ENCODE measurements around the gene TELO2.

Gene TELO2

DNA sequence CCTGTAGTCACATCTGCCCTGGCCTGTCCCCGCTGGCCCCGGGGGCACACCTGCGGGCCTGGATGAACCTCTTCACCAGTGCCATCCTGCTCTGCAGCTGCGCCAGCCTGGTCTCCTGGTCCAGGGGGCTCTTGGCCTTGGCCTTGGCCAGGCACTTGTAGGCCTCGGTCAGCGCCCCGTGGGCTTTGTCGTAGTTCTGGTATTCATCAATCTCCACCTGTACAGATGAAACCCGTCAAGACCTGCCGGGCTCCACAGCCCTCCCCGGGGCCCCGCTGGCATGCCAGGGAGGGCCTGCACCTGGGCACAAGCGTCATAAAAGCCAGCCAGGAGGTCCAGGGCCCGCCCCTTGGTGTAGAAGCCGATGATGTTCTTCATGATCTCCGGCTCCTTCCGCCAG is 26.7 kb downstream of the TELO2 start:
- no peaks in the 10 kb centered on the region for H3K9me3 ChIP-seq (ENCODE audit: control insufficient read depth, low read length)
- H3K36me3 ChIP-seq (ENCODE audit: control insufficient read depth, insufficient read depth, low read length): peaks cover 14% of the 10 kb centered on the region
- H3K4me3 ChIP-seq (ENCODE audit: insufficient read depth, low read depth, low read length): no peak overlapping the region
- no peak overlapping the region for H3K27ac ChIP-seq (ENCODE audit: insufficient read depth, low read depth, low read length, poor library complexity, severe bottlenecking)
- H3K27me3 ChIP-seq (ENCODE audit: control insufficient read depth, insufficient read depth, low read length, poor library complexity, severe bottlenecking): no peaks in the 10 kb centered on the region
- H3K4me1 ChIP-seq (ENCODE audit: control insufficient read depth, insufficient read depth, low read length): no peaks in the 10 kb centered on the region
- 95 to 97% methylated on average over 17 of the region's 17 CpGs for WGBS, 2 experiments

DNA sequence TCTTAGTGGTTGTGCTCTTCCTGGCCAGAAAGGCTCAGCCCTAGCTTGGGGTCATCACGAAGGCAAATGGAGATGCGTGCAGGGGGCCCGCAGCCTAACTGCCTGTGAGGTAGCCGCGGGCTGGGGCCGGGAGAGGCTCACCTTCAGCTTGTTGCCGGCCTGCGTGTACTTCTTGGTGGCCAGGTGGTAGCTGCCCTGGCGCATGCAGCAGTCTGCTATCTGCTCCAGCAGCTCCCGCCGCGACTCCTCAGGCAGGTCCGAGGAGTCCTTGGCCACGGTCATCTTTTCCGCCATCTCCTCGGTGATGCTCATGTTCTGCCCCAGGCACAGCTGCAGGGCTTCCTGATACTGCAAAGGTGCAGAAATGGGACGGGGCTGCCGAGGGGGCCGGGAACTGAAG is 27.3 kb downstream of the TELO2 start:
- Histone ChIP-seq H3K27me3 (ENCODE audit: control insufficient read depth, insufficient read depth, low read length, poor library complexity, severe bottlenecking) (no peaks in the 10 kb centered on the region), H3K36me3 (ENCODE audit: control insufficient read depth, insufficient read depth, low read length) (peaks cover 10% of the 10 kb centered on the region), H3K4me1 (ENCODE audit: control insufficient read depth, insufficient read depth, low read length) (no peaks in the 10 kb centered on the region), H3K9me3 (ENCODE audit: control insufficient read depth, low read length) (no peaks in the 10 kb centered on the region), H3K4me3 (ENCODE audit: insufficient read depth, low read depth, low read length) (no peak overlapping the region), H3K27ac (ENCODE audit: insufficient read depth, low read depth, low read length, poor library complexity, severe bottlenecking) (no peak overlapping the region)
- 94 to 96% methylated on average over 19 of the region's 19 CpGs for WGBS, 2 experiments

- no peaks in the 10 kb centered on the region for H3K9me3 ChIP-seq (ENCODE audit: control insufficient read depth, low read length)
- no peaks in the 10 kb centered on the region for H3K27me3 ChIP-seq (ENCODE audit: control insufficient read depth, insufficient read depth, low read length, poor library complexity, severe bottlenecking)
- WGBS, 2 experiments: 95 to 96% methylated on average over 30 of the region's 30 CpGs
- H3K4me3 ChIP-seq (ENCODE audit: insufficient read depth, low read depth, low read length): no peak overlapping the region
- H3K36me3 ChIP-seq (ENCODE audit: control insufficient read depth, insufficient read depth, low read length): peaks cover 10% of the 10 kb centered on the region
- H3K27ac ChIP-seq (ENCODE audit: insufficient read depth, low read depth, low read length, poor library complexity, severe bottlenecking): no peak overlapping the region
- H3K4me1 ChIP-seq (ENCODE audit: control insufficient read depth, insufficient read depth, low read length): no peaks in the 10 kb centered on the region
These were observed 30.6 kb downstream of the TELO2 start for GRCh38 chr16:1523581-1524245.

GRCh38 chr16:1524366-1524765 is 31.2 kb downstream of the TELO2 start:
- Histone ChIP-seq H3K27ac (ENCODE audit: insufficient read depth, low read depth, low read length, poor library complexity, severe bottlenecking) (no peak overlapping the region), H3K4me3 (ENCODE audit: insufficient read depth, low read depth, low read length) (no peak overlapping the region), H3K4me1 (ENCODE audit: control insufficient read depth, insufficient read depth, low read length) (no peaks in the 10 kb centered on the region), H3K27me3 (ENCODE audit: control insufficient read depth, insufficient read depth, low read length, poor library complexity, severe bottlenecking) (no peaks in the 10 kb centered on the region), H3K9me3 (ENCODE audit: control insufficient read depth, low read length) (no peaks in the 10 kb centered on the region), H3K36me3 (ENCODE audit: control insufficient read depth, insufficient read depth, low read length) (peaks cover 10% of the 10 kb centered on the region)
- WGBS, 2 experiments: 95 to 97% methylated on average over 26 of the region's 26 CpGs

GRCh38 chr16:1525871-1526607 is 32.9 kb downstream of the TELO2 start:
- 95 to 96% methylated on average over 44 of the region's 44 CpGs for WGBS, 2 experiments
- H3K4me3 ChIP-seq (ENCODE audit: insufficient read depth, low read depth, low read length): no peak overlapping the region

GRCh38 chr16:1526608-1527555 is 33.7 kb downstream of the TELO2 start:
- H3K4me1 ChIP-seq (ENCODE audit: control insufficient read depth, insufficient read depth, low read length): no peaks in the 10 kb centered on the region
- no peaks in the 10 kb centered on the region for H3K9me3 ChIP-seq (ENCODE audit: control insufficient read depth, low read length)
- H3K36me3 ChIP-seq (ENCODE audit: control insufficient read depth, insufficient read depth, low read length): peaks cover 10% of the 10 kb centered on the region
- no peaks in the 10 kb centered on the region for H3K27me3 ChIP-seq (ENCODE audit: control insufficient read depth, insufficient read depth, low read length, poor library complexity, severe bottlenecking)
- no peak overlapping the region for H3K27ac ChIP-seq (ENCODE audit: insufficient read depth, low read depth, low read length, poor library complexity, severe bottlenecking)
- WGBS, 2 experiments: 91 to 92% methylated on average over 38 of the region's 38 CpGs
- H3K4me3 ChIP-seq (ENCODE audit: insufficient read depth, low read depth, low read length): no peak overlapping the region

More at GRCh38 chr16:1525871-1526607, 32.9 kb downstream of the TELO2 start:
- Histone ChIP-seq H3K27me3 (ENCODE audit: control insufficient read depth, insufficient read depth, low read length, poor library complexity, severe bottlenecking) (no peaks in the 10 kb centered on the region), H3K27ac (ENCODE audit: insufficient read depth, low read depth, low read length, poor library complexity, severe bottlenecking) (no peak overlapping the region), H3K4me1 (ENCODE audit: control insufficient read depth, insufficient read depth, low read length) (no peaks in the 10 kb centered on the region), H3K9me3 (ENCODE audit: control insufficient read depth, low read length) (no peaks in the 10 kb centered on the region), H3K36me3 (ENCODE audit: control insufficient read depth, insufficient read depth, low read length) (peaks cover 10% of the 10 kb centered on the region)

DNA sequence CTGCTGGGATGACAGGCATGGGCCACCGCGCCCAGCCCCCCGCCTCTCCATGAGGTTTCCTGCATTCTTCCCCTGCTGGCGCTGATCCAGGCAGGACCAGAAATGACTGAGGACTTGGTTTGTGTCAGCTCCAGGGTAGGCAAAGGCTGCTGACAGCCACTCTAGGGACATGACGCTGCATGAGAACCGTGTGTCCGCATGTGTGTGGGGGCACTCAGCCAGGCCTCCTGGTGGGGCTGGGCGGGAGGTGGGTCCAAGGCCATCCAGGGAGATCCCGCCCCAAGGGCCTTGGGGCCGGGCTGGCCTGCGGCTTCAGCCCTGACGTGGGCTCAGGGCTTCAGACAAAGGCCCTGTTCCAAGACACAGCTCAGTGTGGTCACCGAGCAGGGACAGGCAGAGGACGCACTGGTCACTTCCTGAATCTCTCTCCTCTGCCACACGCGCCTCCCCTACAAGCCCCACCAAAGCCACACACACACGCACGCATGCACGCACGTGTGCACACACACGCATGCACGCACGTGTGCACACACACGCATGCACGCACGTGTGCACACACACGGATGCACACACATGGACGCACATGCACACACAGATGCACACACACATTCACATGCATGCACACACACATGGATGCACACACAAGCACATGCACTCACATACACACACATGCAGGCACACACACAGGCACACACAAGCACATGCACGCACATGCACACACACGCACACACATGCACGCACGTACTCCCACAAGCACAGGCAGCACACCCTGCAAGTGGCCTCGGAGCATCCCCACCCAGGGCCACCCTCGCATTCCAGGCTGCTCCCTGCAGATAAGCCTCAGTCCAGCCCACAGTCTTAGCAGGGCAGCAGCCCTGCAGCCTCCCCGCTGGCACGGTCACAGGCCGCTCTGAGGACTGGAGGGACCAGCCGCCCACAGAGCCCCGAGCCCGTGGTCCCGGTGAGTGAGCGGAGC is 35.0 kb downstream of the TELO2 start:
- Histone ChIP-seq H3K27me3 (ENCODE audit: control insufficient read depth, insufficient read depth, low read length, poor library complexity, severe bottlenecking) (no peaks in the 10 kb centered on the region), H3K4me1 (ENCODE audit: control insufficient read depth, insufficient read depth, low read length) (no peaks in the 10 kb centered on the region), H3K4me3 (ENCODE audit: insufficient read depth, low read depth, low read length) (no peak overlapping the region), H3K36me3 (ENCODE audit: control insufficient read depth, insufficient read depth, low read length) (peaks cover 9% of the 10 kb centered on the region), H3K27ac (ENCODE audit: insufficient read depth, low read depth, low read length, poor library complexity, severe bottlenecking) (no peak overlapping the region), H3K9me3 (ENCODE audit: control insufficient read depth, low read length) (no peaks in the 10 kb centered on the region)
- 92 to 94% methylated on average over 42 of the region's 42 CpGs for WGBS, 2 experiments

DNA sequence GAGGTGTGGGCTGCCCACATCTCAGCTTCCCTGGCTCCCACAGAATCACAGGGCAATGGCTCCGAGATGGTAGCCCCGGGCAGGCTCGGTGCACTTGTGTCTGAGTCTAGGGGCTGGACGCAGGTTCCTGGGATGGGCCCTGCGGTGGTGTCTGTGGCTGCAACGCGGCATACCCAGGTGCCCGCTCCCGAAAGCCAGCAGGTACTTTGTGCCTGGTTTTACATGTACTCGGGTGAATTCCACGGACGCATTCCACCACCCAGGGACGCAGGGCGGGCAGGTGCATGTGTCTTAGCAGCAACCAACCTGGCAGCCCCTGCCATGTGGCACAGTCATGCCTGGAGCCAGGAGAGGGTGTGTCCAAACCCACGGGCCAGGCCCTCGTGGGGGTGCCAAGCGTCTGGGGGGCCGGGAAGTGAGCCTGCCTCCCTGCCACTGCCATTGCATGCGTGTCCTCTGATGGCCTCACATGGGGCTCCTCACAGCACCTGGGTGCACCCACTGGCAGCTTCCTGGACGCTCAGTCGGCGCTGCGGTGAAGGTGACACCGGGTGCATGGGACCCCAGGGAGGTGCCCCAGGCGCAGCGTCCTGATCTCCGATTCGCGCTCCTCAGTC is 35.9 kb downstream of the TELO2 start:
- Histone ChIP-seq H3K4me3 (ENCODE audit: insufficient read depth, low read depth, low read length) (no peak overlapping the region), H3K4me1 (ENCODE audit: control insufficient read depth, insufficient read depth, low read length) (no peaks in the 10 kb centered on the region), H3K27me3 (ENCODE audit: control insufficient read depth, insufficient read depth, low read length, poor library complexity, severe bottlenecking) (no peaks in the 10 kb centered on the region), H3K36me3 (ENCODE audit: control insufficient read depth, insufficient read depth, low read length) (peaks cover under 1% of the 10 kb centered on the region), H3K9me3 (ENCODE audit: control insufficient read depth, low read length) (no peaks in the 10 kb centered on the region), H3K27ac (ENCODE audit: insufficient read depth, low read depth, low read length, poor library complexity, severe bottlenecking) (no peak overlapping the region)
- whole genome bisulfite sequencing, 2 experiments: 95 to 96% methylated on average over 29 of the region's 29 CpGs

DNA sequence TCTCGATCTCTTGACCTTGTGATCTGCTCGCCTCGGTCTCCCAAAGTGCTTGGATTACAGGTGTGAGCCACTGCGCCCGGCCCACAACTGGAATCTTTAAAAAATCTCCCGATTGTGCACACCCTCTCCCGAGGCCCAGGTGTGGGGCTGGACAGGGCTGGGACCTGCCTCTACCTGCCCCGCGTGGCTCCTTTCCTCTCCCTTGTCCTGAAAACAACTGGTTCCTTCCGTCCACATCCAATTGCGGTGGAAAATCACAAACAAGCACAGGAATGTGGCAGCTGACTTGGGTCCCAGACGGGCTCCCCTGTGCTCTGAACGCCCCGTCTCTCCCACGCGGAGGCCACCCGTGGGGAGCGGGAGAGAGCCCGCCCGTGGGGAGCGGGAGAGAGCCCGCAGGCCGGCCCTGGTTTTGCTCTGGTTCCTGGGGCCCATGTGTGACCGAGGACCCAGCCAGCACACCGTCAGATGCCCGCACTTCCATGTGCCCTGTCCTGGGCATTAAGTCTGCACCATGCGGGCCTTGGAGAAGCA is 37.3 kb downstream of the TELO2 start:
- 94% methylated on average over 27 of the region's 27 CpGs for WGBS, 2 experiments
- Histone ChIP-seq H3K4me3 (ENCODE audit: insufficient read depth, low read depth, low read length) (no peak overlapping the region), H3K27me3 (ENCODE audit: control insufficient read depth, insufficient read depth, low read length, poor library complexity, severe bottlenecking) (no peaks in the 10 kb centered on the region), H3K36me3 (ENCODE audit: control insufficient read depth, insufficient read depth, low read length) (no peaks in the 10 kb centered on the region), H3K4me1 (ENCODE audit: control insufficient read depth, insufficient read depth, low read length) (no peaks in the 10 kb centered on the region), H3K27ac (ENCODE audit: insufficient read depth, low read depth, low read length, poor library complexity, severe bottlenecking) (no peak overlapping the region), H3K9me3 (ENCODE audit: control insufficient read depth, low read length) (no peaks in the 10 kb centered on the region)
